ENCODE measurements around the gene GPRC5A.

- no peak for TF ChIP-seq CTCF (IDR thresholded peaks at IDR 0.05 in 8 of 11, conservative IDR thresholded peaks at IDR 0.05 in 3 of 11)
- no peak for TF ChIP-seq POLR2A (IDR thresholded peaks at IDR 0.05)
- no peak for TF ChIP-seq POLR2AphosphoS5 (IDR thresholded peaks at IDR 0.05)
Observed at GRCh38 chr12:12901158-12901791, 9.9 kb downstream of the GPRC5A start.

All from spleen (tissue), 7 donors.